ENCODE data around the gene BMP7. TPM values are rescaled to one million over a fixed set of nuclear protein-coding genes. Genes with fewer than 3 reads are reported as not detected.
"Not testable (repeated sequence)": the region's sequence is repeated elsewhere in the genome, so short reads cannot be mapped to it uniquely, and the experiment has no call there.

Gene BMP7
- total and polyA plus RNA-seq, 9 of the 15 experiments (the other 6 are each of a cell fraction or from before 2014, with no cell fraction given): 0.18 TPM; not detected in 8

GRCh38 chr20:57239725-57240124 lies 26.7 kb downstream of the BMP7 start:
- intact Hi-C loops (cut with micrococcal nuclease); BruUV-seq (replicated peaks); H3K79me2 ChIP-seq (ENCODE audit: control insufficient read depth, insufficient read depth, low read length); H3K36me3 ChIP-seq (ENCODE audit: control insufficient read depth, insufficient read depth, low read length); H2AFZ ChIP-seq (ENCODE audit: low read depth, low read length); H3K4me3 ChIP-seq; H3K4me2 ChIP-seq (ENCODE audit: insufficient read depth, low read length); H3K9ac ChIP-seq (ENCODE audit: insufficient read depth in 1 of 2, low read depth in 2 of 2, low read length in 2 of 2); DNase-seq (ENCODE audit: extremely low read depth in 1 of 4, low spot score in 3 of 4); H3K9me1 ChIP-seq (ENCODE audit: control insufficient read depth, insufficient read depth, low read length); H4K20me1 ChIP-seq (replicated peaks; ENCODE audit: control insufficient read depth, insufficient read depth, low read length); FAIRE-seq; ATAC-seq; CTCF ChIA-PET (ENCODE audit: low intra/inter-chr PET ratio); in situ Hi-C loops (cut with MboI); POLR2A ChIA-PET; H3K27ac ChIP-seq (ENCODE audit: extremely low read depth, low read depth, low read length); H3K4me1 ChIP-seq (replicated peaks in 1 of 2; ENCODE audit: control insufficient read depth in 2 of 2, insufficient read depth in 2 of 2, low read length in 2 of 2); H3K9me3 ChIP-seq (replicated peaks; ENCODE audit: control insufficient read depth, insufficient read depth, low read depth, low read length): not testable (repeated sequence)
- 8% methylated on average over 1 of the region's 1 CpG for WGBS (ENCODE audit: insufficient coverage, low coverage, missing lambda C conversion rate)
- TF ChIP-seq ZBTB11 (CRISPR knock-in tag; IDR thresholded peaks at IDR 0.05): peak in 1 of 3 experiments; percentile 5; a peak in 1 of 6 replicates
- TF ChIP-seq ZFP36 (IDR thresholded peaks at IDR 0.05; ENCODE audit: low read depth, low read length, partially characterized antibody): peak; percentile 58
- peaks cover 0 to 28% of the 10 kb centered on the region in 2 experiments; a peak in 3 of 5 replicates for H3K27me3 ChIP-seq (ENCODE audit: control insufficient read depth in 2 of 2, insufficient read depth in 2 of 2, low read length in 2 of 2)

All from K562 (cell line).